H1 (cell line): ENCODE results near the gene DPH6. TPM values are rescaled to one million over a fixed set of nuclear protein-coding genes. Genes with fewer than 3 reads are reported as not detected.

Source experiments
- ASH2L ChIP-seq: fragments of 200-600, 300-600 bp; sonication (generic); IDR thresholded peaks from one replicate; pipeline ENCODE4 v1.7.1; 2017; ENCODE audit warnings: low read length
- CBX5 ChIP-seq: fragments of 300-800, 300-1000 bp; sonication (generic); IDR thresholded peaks from 2 replicates; pipeline ENCODE4 v1.7.1; 2016; ENCODE audit warnings: antibody characterized with exemption, low read length, low read depth
- polyA plus RNA-seq, 7 experiments: library from polyadenylated mRNA; depleted of rRNA in 3 of 7; stranded (reverse) in 5 of 7; unstranded in 2 of 7; fragments of >200 nt in 5 of 7; fragments of 200-250 nt in 2 of 7; gene quantifications; 1 replicate in 5 of 7; 2 replicates in 1 of 7; 4 replicates in 1 of 7; pipeline versions ENCODE4 v1.2.1 to v1.2.3, GENCODE V29; 2011 to 2013; ENCODE audit warnings: missing spikeins in 2 of 7, mixed read lengths in 2 of 7
- total RNA-seq: library from RNA; stranded (reverse); fragmentation: NEBNext Ultra II Directional; extraction: Animal tissue kit (Norgen Biotek cat#: 25700); gene quantifications from 2 replicates; pipeline ENCODE4 v1.2.1, GENCODE V29; 2021
- TF ChIP-seq, protein P1 (sequence below): IDR thresholded peaks from 2 replicates; pipeline ENCODE4 v1.6.1; 2012; ENCODE audit warnings: inconsistent platforms

The DPH6 gene
- total and polyA plus RNA-seq, 2 of the 8 experiments (the other 6 are each of a cell fraction or from before 2014, with no cell fraction given) = 21.6 to 30.5 TPM

DNA sequence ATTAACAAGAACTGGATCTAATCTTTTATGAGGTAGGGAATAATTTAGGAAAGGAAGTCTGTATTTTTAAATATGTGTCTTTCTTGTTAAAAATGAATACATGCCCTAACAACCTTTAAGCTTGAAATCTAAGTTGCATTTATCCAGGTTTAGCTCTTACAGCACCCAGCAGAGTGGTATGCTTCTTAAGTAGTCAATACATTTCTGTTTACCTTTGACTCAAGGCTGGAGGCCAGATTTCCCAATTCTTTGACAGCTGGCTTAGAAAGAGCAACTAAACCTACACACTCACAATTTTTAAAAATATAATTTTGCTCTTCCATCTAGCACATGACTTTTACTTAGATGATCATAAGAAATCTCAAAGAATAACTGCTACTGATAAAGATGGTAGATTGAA lies 148.9 kb downstream of the DPH6 start (continued):
- TF ChIP-seq, protein P1, sequence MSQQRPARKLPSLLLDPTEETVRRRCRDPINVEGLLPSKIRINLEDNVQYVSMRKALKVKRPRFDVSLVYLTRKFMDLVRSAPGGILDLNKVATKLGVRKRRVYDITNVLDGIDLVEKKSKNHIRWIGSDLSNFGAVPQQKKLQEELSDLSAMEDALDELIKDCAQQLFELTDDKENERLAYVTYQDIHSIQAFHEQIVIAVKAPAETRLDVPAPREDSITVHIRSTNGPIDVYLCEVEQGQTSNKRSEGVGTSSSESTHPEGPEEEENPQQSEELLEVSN = no peak
- TF ChIP-seq CBX5 (no peak), ASH2L (no peak)
